Natural killer cell (primary cell): ENCODE measurements around the gene AKAP14. TPM values are rescaled to one million over a fixed set of nuclear protein-coding genes. Genes with fewer than 3 reads are reported as not detected.
"Not testable (repeated sequence)": the region's sequence is repeated elsewhere in the genome, so short reads cannot be mapped to it uniquely, and the experiment has no call there.

Experiments
- ATAC-seq, 3 donors: fragments of 150-1000 bp in 2 of 3; fragments of 200-7000 bp in 1 of 3; cut with Tn5 transposase; 1 replicate in 1 of 3; 2 replicates in 2 of 3; pipeline ENCODE4 v1.10.0; 2021; ENCODE audit warnings: mild to moderate bottlenecking in 2 of 3, moderate library complexity in 2 of 3
- DNase-seq, 2 donors: peaks; one replicate each; pipeline versions ENCODE4 v3.0.0 to v3.0.0-alpha.2; 2013 to 2021; ENCODE audit warnings: mixed read lengths in 1 of 2
- H3K27ac ChIP-seq: one replicate; pipeline ENCODE4 v1.5.1; 2013; ENCODE audit warnings: mild to moderate bottlenecking, low read length
- H3K27me3 ChIP-seq: one replicate; pipeline ENCODE4 v1.6.1; 2013; ENCODE audit warnings: low read length; ENCODE audit not compliant: control insufficient read depth, insufficient read depth
- H3K36me3 ChIP-seq: one replicate; pipeline ENCODE4 v1.6.1; 2013; ENCODE audit warnings: low read length; ENCODE audit not compliant: control insufficient read depth, insufficient read depth
- H3K4me1 ChIP-seq: one replicate; pipeline ENCODE4 v1.6.1; 2013; ENCODE audit warnings: low read length; ENCODE audit not compliant: control insufficient read depth, insufficient read depth
- H3K4me3 ChIP-seq: one replicate; pipeline ENCODE4 v1.5.1; 2013; ENCODE audit warnings: low read length
- H3K9me3 ChIP-seq: one replicate; pipeline ENCODE4 v1.6.1; 2013; ENCODE audit warnings: low read length; ENCODE audit not compliant: control insufficient read depth, insufficient read depth
- H3K27ac Mint-ChIP-seq, 2 donors: one replicate each; pipeline ENCODE4 v1.8.0; 2022; ENCODE audit warnings: mild to moderate bottlenecking in 2 of 2, mixed read lengths in 2 of 2, moderate library complexity in 1 of 2
- H3K27me3 Mint-ChIP-seq, 2 donors: one replicate each; pipeline ENCODE4 v1.8.0; 2022; ENCODE audit warnings: low read depth in 2 of 2, mixed read lengths in 2 of 2
- H3K36me3 Mint-ChIP-seq: one replicate; pipeline ENCODE4 v1.8.0; 2022; ENCODE audit warnings: mixed read lengths
- H3K4me1 Mint-ChIP-seq, 2 donors: one replicate each; pipeline ENCODE4 v1.8.0; 2022; ENCODE audit warnings: mixed read lengths in 2 of 2
- H3K4me3 Mint-ChIP-seq: one replicate; pipeline ENCODE4 v1.8.0; 2022; ENCODE audit warnings: mild to moderate bottlenecking, moderate library complexity, mixed read lengths
- H3K9me3 Mint-ChIP-seq, 2 donors: one replicate each; pipeline ENCODE4 v1.8.0; 2022; ENCODE audit warnings: mixed read lengths in 2 of 2
- WGBS: methylation state at CpG from one replicate; pipeline ENCODE4 v1.1.7; 2013; ENCODE audit warnings: missing lambda C conversion rate; ENCODE audit not compliant: insufficient coverage; 5-methylcytosine and 5-hydroxymethylcytosine counted together
- intact Hi-C: fragments of 100-400 bp; cut with micrococcal nuclease; formaldehyde crosslinking; loops from one replicate; pipeline ENCODE4 v1.14.2; 2022
- total RNA-seq, 4 donors: library from RNA; stranded (reverse); fragments of 120-200 nt in 1 of 4; gene quantifications; one replicate each; pipeline versions ENCODE4 v1.2.3 to v1.2.4, GENCODE V29; 2013 to 2022
- TF ChIP-seq, protein P1 (sequence below): fragments of 200-600 bp; IDR thresholded peaks from one replicate; pipeline ENCODE4 v1.8.0; 2022; ENCODE audit warnings: antibody characterized with exemption

AKAP14 gene
- total RNA-seq, 3 donors from 2014 or later (not counting 1 experiment from before 2014, with no cell fraction given): not detected

- H3K4me1 ChIP-seq: no peaks in the 10 kb centered on the region
- intact Hi-C loops: no loop called here
- H3K27ac ChIP-seq: no peak overlapping the region
- H3K4me1 Mint-ChIP-seq: no peaks in the 10 kb centered on the region
- DNase-seq: no peak
- H3K9me3 Mint-ChIP-seq: no peaks in the 10 kb centered on the region
- no peak overlapping the region for H3K27ac Mint-ChIP-seq
- H3K36me3 ChIP-seq: no peaks in the 10 kb centered on the region
- no peaks in the 10 kb centered on the region for H3K27me3 ChIP-seq
- no peaks in the 10 kb centered on the region for H3K36me3 Mint-ChIP-seq
- H3K4me3 Mint-ChIP-seq: no peak overlapping the region
- WGBS: 100% methylated on average over 2 of the region's 2 CpGs
- no peak for ATAC-seq
- no peaks in the 10 kb centered on the region for H3K9me3 ChIP-seq
- H3K27me3 Mint-ChIP-seq: no peaks in the 10 kb centered on the region
- TF ChIP-seq, protein P1, sequence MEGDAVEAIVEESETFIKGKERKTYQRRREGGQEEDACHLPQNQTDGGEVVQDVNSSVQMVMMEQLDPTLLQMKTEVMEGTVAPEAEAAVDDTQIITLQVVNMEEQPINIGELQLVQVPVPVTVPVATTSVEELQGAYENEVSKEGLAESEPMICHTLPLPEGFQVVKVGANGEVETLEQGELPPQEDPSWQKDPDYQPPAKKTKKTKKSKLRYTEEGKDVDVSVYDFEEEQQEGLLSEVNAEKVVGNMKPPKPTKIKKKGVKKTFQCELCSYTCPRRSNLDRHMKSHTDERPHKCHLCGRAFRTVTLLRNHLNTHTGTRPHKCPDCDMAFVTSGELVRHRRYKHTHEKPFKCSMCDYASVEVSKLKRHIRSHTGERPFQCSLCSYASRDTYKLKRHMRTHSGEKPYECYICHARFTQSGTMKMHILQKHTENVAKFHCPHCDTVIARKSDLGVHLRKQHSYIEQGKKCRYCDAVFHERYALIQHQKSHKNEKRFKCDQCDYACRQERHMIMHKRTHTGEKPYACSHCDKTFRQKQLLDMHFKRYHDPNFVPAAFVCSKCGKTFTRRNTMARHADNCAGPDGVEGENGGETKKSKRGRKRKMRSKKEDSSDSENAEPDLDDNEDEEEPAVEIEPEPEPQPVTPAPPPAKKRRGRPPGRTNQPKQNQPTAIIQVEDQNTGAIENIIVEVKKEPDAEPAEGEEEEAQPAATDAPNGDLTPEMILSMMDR: no peak
- H3K4me3 ChIP-seq: no peak overlapping the region
These were observed 22.2 kb downstream of the AKAP14 start for GRCh38 chrX:119917877-119918276.

GRCh38 chrX:119919835-119920585 lies 24.3 kb downstream of the AKAP14 start:
- Mint-ChIP-seq H3K4me3 (no peak overlapping the region), H3K36me3 (no peaks in the 10 kb centered on the region), H3K27ac (no peak overlapping the region), H3K9me3 (no peaks in the 10 kb centered on the region), H3K4me1 (no peaks in the 10 kb centered on the region), H3K27me3 (no peaks in the 10 kb centered on the region)
- no peaks in the 10 kb centered on the region for H3K4me1 ChIP-seq
- intact Hi-C loops: no loop called here
- WGBS: 96% methylated on average over 3 of the region's 5 CpGs
- H3K36me3 ChIP-seq: no peaks in the 10 kb centered on the region
- DNase-seq: no peak
- H3K27ac ChIP-seq: no peak overlapping the region
- H3K9me3 ChIP-seq: no peaks in the 10 kb centered on the region
- TF ChIP-seq, protein P1: no peak
- no peak overlapping the region for H3K4me3 ChIP-seq
- no peak for ATAC-seq
- no peaks in the 10 kb centered on the region for H3K27me3 ChIP-seq

- H3K36me3 Mint-ChIP-seq, ATAC-seq, H3K36me3 ChIP-seq, H3K27ac Mint-ChIP-seq, H3K4me3 ChIP-seq, H3K4me3 Mint-ChIP-seq, H3K9me3 Mint-ChIP-seq, H3K9me3 ChIP-seq, H3K27ac ChIP-seq, H3K27me3 Mint-ChIP-seq, H3K4me1 ChIP-seq, DNase-seq, H3K27me3 ChIP-seq, H3K4me1 Mint-ChIP-seq, intact Hi-C loops: not testable (repeated sequence)
- 100% methylated on average over 4 of the region's 7 CpGs for WGBS
These were observed 26.7 kb downstream of the AKAP14 start for GRCh38 chrX:119922391-119922790.

DNA sequence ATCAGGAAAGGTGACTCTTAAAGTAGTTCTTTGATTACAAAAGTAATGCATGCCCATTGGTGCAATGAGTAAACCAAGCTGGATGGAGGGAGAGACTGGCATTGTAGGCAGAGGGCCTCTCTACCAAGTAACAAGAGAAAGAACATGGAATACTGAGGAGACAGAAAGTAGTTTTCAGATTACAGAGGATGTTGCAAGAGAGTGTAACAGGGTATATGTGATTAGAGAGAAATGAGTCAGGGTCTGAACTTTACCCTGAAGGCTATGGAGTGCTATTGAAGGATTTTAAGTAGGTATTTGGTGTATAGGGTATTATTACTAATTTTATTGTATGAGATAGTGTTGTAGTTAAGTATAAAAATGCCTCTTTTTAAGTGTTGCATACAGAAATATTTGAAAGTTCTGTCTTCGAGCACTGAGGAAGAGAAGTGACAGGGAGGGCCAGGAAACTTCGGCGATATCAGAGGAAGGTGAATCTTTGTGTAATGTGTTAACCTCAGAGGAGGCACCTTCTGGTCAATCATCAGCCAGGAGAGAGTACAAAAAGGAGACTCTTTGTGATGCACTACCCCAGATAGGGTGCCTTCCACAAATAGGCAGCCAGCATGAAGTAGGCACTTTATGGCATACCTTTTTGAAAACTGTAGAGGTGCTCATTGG lies 39.7 kb downstream of the AKAP14 start:
- Mint-ChIP-seq H3K27me3 (no peaks in the 10 kb centered on the region), H3K36me3 (peaks cover 7% of the 10 kb centered on the region), H3K4me1 (no peaks in the 10 kb centered on the region), H3K4me3 (no peak overlapping the region), H3K27ac (peak overlapping the region in 1 of 2 donors; percentile 22), H3K9me3 (no peaks in the 10 kb centered on the region)
- Histone ChIP-seq H3K36me3 (peaks cover 30% of the 10 kb centered on the region), H3K4me3 (no peak overlapping the region), H3K27ac (no peak overlapping the region), H3K27me3 (no peaks in the 10 kb centered on the region), H3K4me1 (no peaks in the 10 kb centered on the region), H3K9me3 (no peaks in the 10 kb centered on the region)
- no peak for DNase-seq
- intact Hi-C loops: no loop called here
- TF ChIP-seq, protein P1: no peak
- 100% methylated on average over 1 of the region's 3 CpGs for WGBS
- no peak for ATAC-seq
